DOHH2 (cell line): Measurements from ENCODE around the gene ZIC1.

ENCODE experiments used
- CTCF ChIP-seq: fragments of 200-600 bp; sonication (generic); IDR thresholded peaks from one replicate; pipeline ENCODE4 v1.5.1; 2014; ENCODE audit warnings: antibody characterized with exemption, mild to moderate bottlenecking, low read depth, low read length; ENCODE audit not compliant: poor library complexity, severe bottlenecking
- EZH2phosphoT487 ChIP-seq: fragments of 200-600 bp; sonication (generic); IDR thresholded peaks from 2 replicates; pipeline ENCODE4 v1.6.1; 2017; ENCODE audit warnings: borderline replicate concordance, mild to moderate bottlenecking, antibody characterized with exemption, low read length, moderate library complexity, mixed read lengths

- TF ChIP-seq CTCF (no peak), EZH2phosphoT487 (no peak)
Measured at GRCh38 chr3:147387291-147387884, 21.8 kb upstream of the ZIC1 start.
